K562 (cell line): Measurements from ENCODE around the gene GATAD1. TPM values are rescaled to one million over a fixed set of nuclear protein-coding genes. Genes with fewer than 3 reads are reported as not detected.
A peak's percentile ranks its signal among the peaks of the same experiment; 100 is the strongest.

Experiments
- ATAC-seq: fragments of 200-7000 bp; cut with Tn5 transposase; 3 replicates; pipeline ENCODE4 v1.9.1; 2020; ENCODE audit warnings: moderate library complexity
- BruUV-seq: library from RNA; stranded (reverse); fragments of 400-500 nt; replicated peaks from 2 replicates; lab custom pipeline; 2021; lab: Mats Ljungman, UMichigan
- CTCF ChIA-PET: fragments of 300-600 bp; formaldehyde crosslinking; extraction: SDS; loops from one replicate; lab custom pipeline; 2021; ENCODE audit warnings: low intra/inter-chr PET ratio; lab: Yijun Ruan, JAX
- POLR2A ChIA-PET: fragments of 300-600, 350-650 bp; sonication (Branson Sonifier 250); formaldehyde crosslinking; extraction: SDS; loops from one replicate; lab custom pipeline; 2021; ENCODE audit warnings: antibody characterized with exemption, inconsistent platforms; lab: Yijun Ruan, JAX
- DNase-seq, 4 experiments: peaks; one replicate each; pipeline versions ENCODE4 v3.0.0 to v3.0.0-alpha.2; 2011 to 2018; ENCODE audit warnings: low spot score in 3 of 4, mixed read lengths in 3 of 4; ENCODE audit errors: extremely low read depth in 1 of 4
- FAIRE-seq: peaks from 2 replicates; lab custom pipeline; 2011; peaks lifted over from hg19 to GRCh38; lab: Jason Lieb, UNC
- H2AFZ ChIP-seq: 2 replicates; pipeline ENCODE4 v1.6.0; 2011; ENCODE audit warnings: low read depth, low read length, control low read depth, inconsistent platforms
- H3K27ac ChIP-seq: fragments of 200-600 bp; 3 replicates; pipeline ENCODE4 v1.8.0; 2011; ENCODE audit warnings: low read depth, mild to moderate bottlenecking, control low read depth, inconsistent platforms, low read length, moderate library complexity, mixed read lengths; ENCODE audit errors: extremely low read depth
- H3K27me3 ChIP-seq, 2 experiments: fragments of 300-600 bp in 1 of 2; 2 replicates in 1 of 2; 3 replicates in 1 of 2; pipeline versions ENCODE4 v1.6.0 to v1.8.0; 2011; ENCODE audit warnings: inconsistent platforms in 2 of 2, low read length in 2 of 2, mild to moderate bottlenecking in 1 of 2, mixed read lengths in 1 of 2, moderate library complexity in 1 of 2; ENCODE audit not compliant: control insufficient read depth in 2 of 2, insufficient read depth in 2 of 2
- H3K36me3 ChIP-seq: fragments of 300-600 bp; 3 replicates; pipeline ENCODE4 v1.8.0; 2011; ENCODE audit warnings: mild to moderate bottlenecking, low read length, inconsistent platforms; ENCODE audit not compliant: control insufficient read depth, insufficient read depth
- H3K4me1 ChIP-seq, 2 experiments: fragments of 200-600 bp in 1 of 2; replicated peaks in 1 of 2; 2 replicates in 1 of 2; 3 replicates in 1 of 2; pipeline versions ENCODE4 v1.5.1 to v1.8.0; 2011; ENCODE audit warnings: inconsistent platforms in 2 of 2, low read length in 2 of 2, mild to moderate bottlenecking in 1 of 2, mixed read lengths in 1 of 2, moderate library complexity in 1 of 2; ENCODE audit not compliant: control insufficient read depth in 2 of 2, insufficient read depth in 2 of 2
- H3K4me2 ChIP-seq: 2 replicates; pipeline ENCODE4 v1.6.1; 2011; ENCODE audit warnings: low read length, control low read depth, inconsistent platforms, mixed read lengths; ENCODE audit not compliant: insufficient read depth
- H3K4me3 ChIP-seq: fragments of 200-600 bp; sonication (generic), shearing (Covaris generic); 2 replicates; pipeline ENCODE4 v1.5.1; 2016; ENCODE audit warnings: control low read depth, inconsistent platforms
- H3K79me2 ChIP-seq: fragments of 200-600 bp; 3 replicates; pipeline ENCODE4 v1.8.0; 2011; ENCODE audit warnings: low read length, inconsistent platforms; ENCODE audit not compliant: control insufficient read depth, insufficient read depth
- H3K9ac ChIP-seq, 2 experiments: 2 replicates each; pipeline versions ENCODE4 v1.6.0 to v1.6.1; 2011; ENCODE audit warnings: low read depth in 2 of 2, low read length in 2 of 2, control low read depth in 1 of 2, inconsistent platforms in 1 of 2, mild to moderate bottlenecking in 1 of 2, mixed read lengths in 1 of 2; ENCODE audit not compliant: insufficient read depth in 1 of 2
- H3K9me1 ChIP-seq: one replicate; pipeline ENCODE4 v1.6.0; 2011; ENCODE audit warnings: inconsistent platforms, mild to moderate bottlenecking, low read length, moderate library complexity; ENCODE audit not compliant: control insufficient read depth, insufficient read depth
- H3K9me3 ChIP-seq: replicated peaks from 2 replicates; pipeline ENCODE4 v1.5.1; 2011; ENCODE audit warnings: low read depth, low read length, inconsistent platforms; ENCODE audit not compliant: control insufficient read depth, insufficient read depth
- H4K20me1 ChIP-seq: replicated peaks from 2 replicates; pipeline ENCODE4 v1.6.1; 2011; ENCODE audit warnings: low read length, inconsistent platforms, mixed read lengths; ENCODE audit not compliant: control insufficient read depth, insufficient read depth
- ARNT ChIP-seq, 2 experiments: fragments of 450-650 bp; IDR thresholded peaks; 2 replicates each; pipeline ENCODE4 v1.6.1; 2016; ENCODE audit warnings: mild to moderate bottlenecking in 1 of 2
- ELK3 ChIP-seq: fragments of 450-650 bp; formaldehyde crosslinking; IDR thresholded peaks from 2 replicates; pipeline ENCODE4 v1.4.0; 2020; ENCODE audit warnings: mild to moderate bottlenecking
- L3MBTL2 ChIP-seq: fragments of 450-650 bp; IDR thresholded peaks from 2 replicates; pipeline ENCODE4 v1.6.1; 2016; ENCODE audit warnings: mild to moderate bottlenecking, moderate library complexity
- MBD1 ChIP-seq: fragments of 250-450 bp; sonication (Bioruptor Pico); IDR thresholded peaks from 2 replicates; pipeline ENCODE4 v1.8.0; 2022; ENCODE audit warnings: inconsistent platforms
- ZNF592 ChIP-seq: fragments of 450-650 bp; IDR thresholded peaks from 2 replicates; pipeline ENCODE4 v1.6.1; 2017; ENCODE audit warnings: antibody characterized with exemption, mild to moderate bottlenecking
- WGBS: fragments of 100-300 bp; shearing (Covaris generic); methylation state at CpG from one replicate; pipeline ENCODE4 v1.1.6; 2016; ENCODE audit warnings: low coverage, mixed read lengths; ENCODE audit not compliant: insufficient coverage; ENCODE audit errors: missing lambda C conversion rate; 5-methylcytosine and 5-hydroxymethylcytosine counted together
- in situ Hi-C: fragments of 300-500 bp; cut with MboI; formaldehyde crosslinking; loops from 4 replicates; pipeline ENCODE4 v1.15.0; 2018; ENCODE audit warnings: inconsistent platforms, mixed read lengths
- intact Hi-C: fragments of 100-400 bp; cut with micrococcal nuclease; formaldehyde crosslinking; loops from 2 replicates; pipeline ENCODE4 v1.14.2; 2022
- polyA plus RNA-seq, 8 experiments: library from polyadenylated mRNA; depleted of rRNA in 4 of 8; stranded (reverse) in 5 of 8; unstranded in 3 of 8; fragments of >200 nt; fragmentation: Nextera tagmentation in 2 of 8; fragmentation: Illumina TruSeq in 1 of 8; extraction: Ambion mirVana in 2 of 8; extraction: Trizol in 1 of 8; gene quantifications; 2 replicates each; pipeline versions ENCODE4 v1.2.1 to v1.2.3, GENCODE V29; 2011 to 2014; ENCODE audit warnings: inconsistent platforms in 1 of 8, missing spikeins in 1 of 8
- total RNA-seq, 7 experiments: library from RNA; depleted of rRNA in 6 of 7; stranded (reverse); fragments of >200 nt in 6 of 7; fragmentation: Illumina TruSeq in 2 of 7; extraction: Trizol in 2 of 7; gene quantifications; 2 replicates each; pipeline versions ENCODE4 v1.2.1 to v1.2.3, GENCODE V29; 2011 to 2021; ENCODE audit warnings: low replicate concordance in 1 of 7
- TF ChIP-seq, protein P1 (sequence below): fragments of 450-650 bp; formaldehyde crosslinking; IDR thresholded peaks from 2 replicates; pipeline ENCODE4 v1.4.0; 2020; ENCODE audit warnings: mild to moderate bottlenecking, moderate library complexity
- TF ChIP-seq, protein P2 (sequence below), 2 experiments: fragments of 450-650 bp in 1 of 2; sonication (generic) in 1 of 2; formaldehyde crosslinking in 1 of 2; IDR thresholded peaks in 1 of 2; conservative IDR thresholded peaks in 1 of 2; 2 replicates each; pipeline versions ENCODE4 v1.6.1 to v1.8.1; 2016 to 2023; ENCODE audit warnings: mild to moderate bottlenecking in 2 of 2, moderate library complexity in 2 of 2, inconsistent platforms in 1 of 2, missing genetic modification reagents in 1 of 2

The GATAD1 gene
- total and polyA plus RNA-seq, 9 of the 15 experiments (the other 6 are each of a cell fraction or from before 2014, with no cell fraction given): 9.3 to 67.7 (median 34.3) TPM

DNA sequence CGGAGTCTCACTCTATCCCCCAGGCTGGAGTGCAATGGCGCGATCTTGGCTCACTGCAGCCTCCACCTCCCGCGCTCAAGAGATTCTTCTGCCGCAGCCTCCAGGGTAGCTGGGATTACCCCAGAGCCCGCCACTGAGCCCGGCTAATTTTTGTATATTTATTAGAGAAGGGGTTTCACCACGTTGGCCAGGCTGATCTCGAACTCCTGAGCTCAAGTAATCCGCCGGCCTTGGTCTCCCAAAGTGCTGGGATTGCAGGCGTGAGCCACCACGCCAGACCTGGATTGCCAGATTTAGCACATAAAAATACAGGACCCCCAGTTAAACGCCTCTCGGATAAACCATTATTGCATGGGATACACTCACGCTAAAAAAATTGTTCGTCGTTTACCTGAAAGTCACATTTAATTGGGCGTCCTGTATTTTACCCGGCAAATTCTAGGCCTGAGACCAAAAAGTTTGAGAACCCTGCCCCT, 375 bp upstream of the GATAD1 start:
- H3K4me2 ChIP-seq: no peak overlapping the region; the same call in 1 of the 2 replicates
- H3K4me1 ChIP-seq: peaks cover 5 to 6% of the 10 kb centered on the region in 2 experiments; a peak in 2 of 5 replicates
- no peaks in the 10 kb centered on the region for H3K9me1 ChIP-seq
- peaks cover 6% of the 10 kb centered on the region for H3K9me3 ChIP-seq
- H3K9ac ChIP-seq: peak overlapping the region; percentile 94 to 97; a peak in 3 of 4 replicates
- BruUV-seq: no TSS peak
- H3K27me3 ChIP-seq: no peaks in the 10 kb centered on the region
- FAIRE-seq: no peak
- POLR2A ChIA-PET: interaction anchor here (0.6 to 2.9 kb wide), 17 partner anchors 9 to 617 kb away, joined by 3 to 15 read pairs (median 4); partner anchors contain the start of genes CYP51A1 and ERVW-1
- no peak for DNase-seq
- peak overlapping the region; percentile 95 for H3K4me3 ChIP-seq
- H3K36me3 ChIP-seq: peaks cover 32% of the 10 kb centered on the region
- H4K20me1 ChIP-seq: no peaks in the 10 kb centered on the region
- H2AFZ ChIP-seq: peak overlapping the region; percentile 95
- WGBS: 45% methylated on average over 20 of the region's 21 CpGs
- intact Hi-C loops: loop anchor here (1.0 to 10.0 kb wide), 8 partner anchors 23 to 802 kb away; partner anchors contain the start of genes ANKIB1, KRIT1, LRRD1 and MTERF1
- no peak for ATAC-seq
- CTCF ChIA-PET: interaction anchor here (0.6 to 3.2 kb wide), 7 partner anchors 22 to 617 kb away, joined by 3 to 15 read pairs (median 3); partner anchors contain the start of gene MTERF1
- peak overlapping the region; percentile 95; the same call in 2 of the 3 replicates for H3K27ac ChIP-seq
- H3K79me2 ChIP-seq: peaks cover 28% of the 10 kb centered on the region
- in situ Hi-C loops: loop anchor here (10.0 kb wide), 1 partner anchor 572 kb away; no protein-coding TSS in a partner anchor
- TF ChIP-seq, protein P1, sequence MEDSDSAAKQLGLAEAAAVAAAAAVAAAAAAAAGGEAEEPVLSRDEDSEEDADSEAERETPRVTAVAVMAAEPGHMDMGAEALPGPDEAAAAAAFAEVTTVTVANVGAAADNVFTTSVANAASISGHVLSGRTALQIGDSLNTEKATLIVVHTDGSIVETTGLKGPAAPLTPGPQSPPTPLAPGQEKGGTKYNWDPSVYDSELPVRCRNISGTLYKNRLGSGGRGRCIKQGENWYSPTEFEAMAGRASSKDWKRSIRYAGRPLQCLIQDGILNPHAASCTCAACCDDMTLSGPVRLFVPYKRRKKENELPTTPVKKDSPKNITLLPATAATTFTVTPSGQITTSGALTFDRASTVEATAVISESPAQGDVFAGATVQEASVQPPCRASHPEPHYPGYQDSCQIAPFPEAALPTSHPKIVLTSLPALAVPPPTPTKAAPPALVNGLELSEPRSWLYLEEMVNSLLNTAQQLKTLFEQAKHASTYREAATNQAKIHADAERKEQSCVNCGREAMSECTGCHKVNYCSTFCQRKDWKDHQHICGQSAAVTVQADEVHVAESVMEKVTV (CRISPR knock-in tag): peak; percentile 82; the same call in 1 of the 2 replicates
- TF ChIP-seq ZNF592 (peak; percentile 53), ARNT (IDR thresholded peaks at IDR 0.05) (0 out of 4 replicates have a peak, but pooled peaks of 1 of the 2 experiments have one; percentile 38), MBD1 (CRISPR knock-in tag) (0 out of 2 replicates have a peak, but pooled peaks have one; percentile 42), ELK3 (CRISPR knock-in tag) (no peak), L3MBTL2 (peak; percentile 92)
- TF ChIP-seq, protein P2, sequence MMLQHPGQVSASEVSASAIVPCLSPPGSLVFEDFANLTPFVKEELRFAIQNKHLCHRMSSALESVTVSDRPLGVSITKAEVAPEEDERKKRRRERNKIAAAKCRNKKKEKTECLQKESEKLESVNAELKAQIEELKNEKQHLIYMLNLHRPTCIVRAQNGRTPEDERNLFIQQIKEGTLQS (IDR thresholded peaks at IDR 0.05): no peak
- TF ChIP-seq, protein P2 (CRISPR knock-in tag; conservative IDR thresholded peaks at IDR 0.05): peak; percentile 80; the same call in 1 of the 2 replicates
